HG03521 (cell line): ENCODE measurements around the gene RIMS1.
A peak's percentile ranks its signal among the peaks of the same experiment; 100 is the strongest.
"Not testable (repeated sequence)": the region's sequence is repeated elsewhere in the genome, so short reads cannot be mapped to it uniquely, and the experiment has no call there.

Source experiments
- ATAC-seq: cut with Tn5 transposase; IDR thresholded peaks from one replicate; pipeline ENCODE4 v1.9.1; 2021; ENCODE audit warnings: mild to moderate bottlenecking, moderate library complexity; ENCODE audit not compliant: unreplicated experiment

RIMS1 gene

GRCh38 chr6:71967436-71967835, 81.1 kb downstream of the RIMS1 start:
- no peak for ATAC-seq

- ATAC-seq = no peak
Measured at GRCh38 chr6:71977884-71978283, 91.5 kb downstream of the RIMS1 start.

- no peak for ATAC-seq
Measured at GRCh38 chr6:71979911-71980310, 93.6 kb downstream of the RIMS1 start.

- ATAC-seq = peak; percentile 84
Measured at GRCh38 chr6:71982389-71982788, 96.0 kb downstream of the RIMS1 start.

GRCh38 chr6:71983131-71983530, 96.8 kb downstream of the RIMS1 start:
- no peak for ATAC-seq

GRCh38 chr6:71994705-71995271, 108.4 kb downstream of the RIMS1 start:
- ATAC-seq = no peak

GRCh38 chr6:71997341-71997740, 111.0 kb downstream of the RIMS1 start:
- no peak for ATAC-seq

- ATAC-seq = no peak
Measured at GRCh38 chr6:72002415-72002814, 116.1 kb downstream of the RIMS1 start.

GRCh38 chr6:72006591-72006990, 120.2 kb downstream of the RIMS1 start:
- not testable (repeated sequence) for ATAC-seq

- no peak for ATAC-seq
Measured at GRCh38 chr6:72022830-72023229, 136.5 kb downstream of the RIMS1 start.

- ATAC-seq = no peak
Measured at GRCh38 chr6:72031471-72031870, 145.1 kb downstream of the RIMS1 start.

- no peak for ATAC-seq
Measured at GRCh38 chr6:72032086-72032485, 145.7 kb downstream of the RIMS1 start.

GRCh38 chr6:72035486-72035885, 149.1 kb downstream of the RIMS1 start:
- ATAC-seq = no peak

GRCh38 chr6:72035966-72036365, 149.6 kb downstream of the RIMS1 start:
- ATAC-seq = no peak

- no peak for ATAC-seq
Measured at GRCh38 chr6:72037006-72037405, 150.7 kb downstream of the RIMS1 start.

GRCh38 chr6:72040111-72040510, 153.8 kb downstream of the RIMS1 start:
- no peak for ATAC-seq

GRCh38 chr6:72042088-72042487, 155.7 kb downstream of the RIMS1 start:
- no peak for ATAC-seq

- ATAC-seq = no peak
Measured at GRCh38 chr6:72048080-72048479, 161.7 kb downstream of the RIMS1 start.

- ATAC-seq = no peak
Measured at GRCh38 chr6:72049376-72049775, 163.0 kb downstream of the RIMS1 start.

- ATAC-seq = no peak
Measured at GRCh38 chr6:72061286-72061685, 174.9 kb downstream of the RIMS1 start.

GRCh38 chr6:72064399-72064975, 178.1 kb downstream of the RIMS1 start:
- no peak for ATAC-seq

- ATAC-seq = no peak
Measured at GRCh38 chr6:72078096-72078495, 191.7 kb downstream of the RIMS1 start.
